GM18507 (cell line): Measurements from ENCODE around the gene ST7.
"Not testable (repeated sequence)": the region's sequence is repeated elsewhere in the genome, so short reads cannot be mapped to it uniquely, and the experiment has no call there.

Source experiments
- DNase-seq: peaks from one replicate; pipeline ENCODE4 v3.0.0; 2011; ENCODE audit warnings: low read depth; ENCODE audit not compliant: insufficient read length; ENCODE audit errors: extremely low spot score
- FAIRE-seq: peaks from 2 replicates; lab custom pipeline; 2011; peaks lifted over from hg19 to GRCh38; lab: Jason Lieb, UNC

ST7 gene

DNA sequence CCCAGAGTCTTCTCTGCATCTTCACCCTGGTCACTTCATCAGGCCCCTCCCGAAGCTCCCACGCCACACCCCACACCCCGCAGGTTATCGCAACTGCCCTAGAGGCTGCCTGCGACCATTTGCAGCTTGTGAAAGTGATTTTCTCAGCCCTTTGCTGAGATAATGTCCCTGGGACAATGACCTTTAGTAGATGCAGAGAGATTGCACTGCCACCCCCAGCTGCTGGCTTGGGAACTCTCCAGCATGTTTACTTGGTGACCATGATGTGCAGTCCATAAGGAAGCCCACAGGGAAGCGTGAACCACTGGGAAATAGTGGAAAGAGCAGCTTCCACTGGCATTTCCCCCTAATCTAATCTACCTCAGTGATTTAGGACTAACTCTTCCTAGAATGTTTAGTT lies 272.2 kb downstream of the ST7 start:
- DNase-seq (no peak), FAIRE-seq (no peak)

GRCh38 chr7:117227091-117227490 lies 273.8 kb downstream of the ST7 start:
- DNase-seq (no peak), FAIRE-seq (no peak)

DNA sequence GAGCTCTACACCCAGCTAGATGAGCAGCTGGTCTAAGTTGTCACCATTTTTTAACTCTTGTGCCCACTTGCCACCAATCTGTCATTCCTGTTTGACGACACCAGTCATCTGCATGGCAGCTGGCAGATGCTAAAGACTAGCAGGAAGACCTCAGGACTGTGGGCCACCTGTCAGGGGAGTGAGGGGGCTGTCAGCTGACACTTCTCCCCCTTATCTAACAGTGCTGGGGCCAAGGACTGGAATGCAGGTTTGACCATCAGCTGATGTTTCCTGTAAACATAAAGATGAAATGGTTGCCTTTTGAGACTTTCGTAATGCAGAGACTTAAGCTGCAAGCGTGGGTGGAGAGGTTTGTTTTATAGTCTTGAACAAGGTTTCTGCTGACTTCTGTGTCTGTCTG lies 276.0 kb downstream of the ST7 start:
- no peak for FAIRE-seq
- DNase-seq, result no peak

GRCh38 chr7:117230276-117231046 lies 277.2 kb downstream of the ST7 start:
- FAIRE-seq (no peak), DNase-seq (no peak)

DNA sequence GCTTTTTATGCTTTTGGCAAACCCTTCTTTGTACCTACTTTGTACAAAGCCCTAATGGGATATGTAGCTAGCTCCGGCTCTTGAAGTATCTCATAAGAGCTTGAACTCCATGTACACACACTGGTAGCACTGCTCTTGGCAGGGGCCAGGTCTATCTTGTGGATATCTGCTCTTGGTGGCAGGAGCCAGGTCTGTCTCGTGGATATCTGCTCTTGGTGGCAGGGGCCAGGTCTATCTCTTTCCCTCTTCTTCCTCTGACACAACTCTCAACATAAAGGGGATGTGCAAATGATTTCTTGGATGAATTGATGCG lies 277.7 kb downstream of the ST7 start:
- FAIRE-seq, result no peak
- no peak for DNase-seq

DNA sequence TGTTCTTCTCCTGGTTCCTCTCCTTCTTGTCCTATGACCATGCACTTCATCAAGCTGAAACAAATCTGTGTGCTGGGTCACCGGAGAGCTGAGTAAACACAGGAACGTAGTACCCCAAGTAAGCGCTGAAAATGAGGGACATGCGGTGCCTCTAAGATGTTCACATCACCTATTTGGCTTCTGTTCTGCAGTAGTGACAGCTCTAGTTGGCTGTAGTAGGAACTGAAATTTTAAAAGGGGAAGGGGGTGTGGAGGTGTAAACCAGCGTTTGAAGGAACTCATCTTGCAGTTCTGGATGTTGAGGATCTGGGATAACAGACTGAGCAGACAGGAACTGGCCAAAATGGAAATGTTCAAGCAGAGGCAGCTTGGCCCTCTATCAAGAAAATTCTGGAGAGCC lies 284.3 kb downstream of the ST7 start:
- FAIRE-seq, result no peak

DNA sequence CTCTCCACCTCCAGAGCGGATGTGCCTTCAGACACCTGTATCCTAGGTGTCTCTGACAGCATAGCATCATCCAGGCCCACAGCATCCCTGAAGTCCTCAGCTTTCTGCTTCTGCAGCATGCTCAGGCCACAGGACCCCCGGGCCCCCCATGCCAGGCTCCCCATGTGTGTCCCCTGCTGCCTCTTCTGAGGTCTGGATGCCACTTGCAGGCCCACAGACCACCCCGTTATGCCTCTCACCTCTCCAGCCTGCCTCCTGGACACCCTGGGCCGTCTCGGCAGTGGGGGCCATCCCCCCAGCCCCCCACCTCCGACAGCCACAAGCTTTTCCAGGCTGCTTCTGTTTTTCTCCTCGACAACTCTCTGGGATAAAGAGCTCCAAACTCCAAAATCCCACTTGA lies 285.2 kb downstream of the ST7 start:
- FAIRE-seq (no peak), DNase-seq (no peak)

More for the DNA sequence above, 284.3 kb downstream of the ST7 start:
- DNase-seq, result no peak

- FAIRE-seq (no peak), DNase-seq (no peak)
Observed at GRCh38 chr7:117238937-117239336, 285.6 kb downstream of the ST7 start.

DNA sequence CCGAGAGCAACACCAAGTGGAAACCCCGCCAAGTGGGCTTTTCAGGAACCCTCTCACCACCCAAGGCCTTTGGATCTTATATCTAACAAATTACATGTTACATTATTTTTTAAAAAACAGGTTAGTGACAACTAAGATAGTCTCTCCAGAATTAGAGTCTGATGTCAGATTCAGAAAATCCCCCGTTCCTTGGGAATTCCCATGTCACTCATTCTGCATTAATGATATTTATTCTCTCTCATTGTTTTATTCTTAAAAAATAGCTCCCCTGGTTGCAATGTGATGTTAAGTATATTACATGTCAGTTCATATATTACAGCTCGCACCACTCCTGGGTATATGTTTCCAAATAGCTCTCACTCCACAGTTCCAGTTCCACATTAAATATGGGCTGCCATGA lies 287.8 kb downstream of the ST7 start:
- FAIRE-seq (no peak), DNase-seq (no peak)

- no peak for DNase-seq
- FAIRE-seq, result no peak
Observed at GRCh38 chr7:117243390-117243789, 290.1 kb downstream of the ST7 start.

GRCh38 chr7:117245703-117246102 lies 292.4 kb downstream of the ST7 start:
- FAIRE-seq, result not testable (repeated sequence)

DNA sequence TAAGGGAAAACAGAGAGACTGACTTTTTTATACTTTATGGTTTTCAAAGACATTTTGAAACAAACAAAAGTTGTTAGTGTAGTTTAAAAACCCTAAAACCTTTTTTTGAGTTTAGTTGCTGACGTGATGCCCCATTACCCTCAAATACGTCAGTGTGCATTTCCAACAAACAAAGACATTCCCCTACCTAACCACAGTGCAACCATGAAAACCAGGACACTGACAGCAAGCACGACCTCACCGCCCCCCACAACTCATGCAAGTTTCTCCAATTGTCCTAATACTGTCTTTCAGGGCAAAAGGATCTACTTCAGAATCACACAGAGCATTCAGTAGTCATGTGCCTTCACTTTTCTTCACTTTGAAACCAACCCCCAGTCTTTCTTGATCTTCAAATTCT lies 294.5 kb downstream of the ST7 start:
- DNase-seq (no peak), FAIRE-seq (no peak)

More at GRCh38 chr7:117245703-117246102, 292.4 kb downstream of the ST7 start:
- not testable (repeated sequence) for DNase-seq

DNA sequence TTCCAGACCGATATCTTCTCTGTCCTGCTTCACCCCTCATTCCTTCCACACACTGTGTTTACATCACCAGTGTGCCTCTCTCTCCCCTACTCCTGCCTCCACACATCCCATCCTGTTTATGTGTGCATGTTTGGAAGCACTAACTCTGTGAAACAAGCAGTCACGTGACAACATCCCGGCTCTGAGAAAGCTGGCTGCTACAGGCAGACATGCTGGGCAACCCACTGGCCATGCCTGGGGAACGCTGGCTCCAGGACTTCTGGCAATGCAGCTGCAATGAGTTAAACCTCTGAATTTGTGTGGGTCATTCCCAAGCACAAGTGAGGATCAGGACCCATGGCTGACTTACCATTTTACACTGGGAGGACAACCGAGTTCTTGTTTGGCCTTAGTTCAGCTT lies 295.5 kb downstream of the ST7 start:
- DNase-seq, result no peak

DNA sequence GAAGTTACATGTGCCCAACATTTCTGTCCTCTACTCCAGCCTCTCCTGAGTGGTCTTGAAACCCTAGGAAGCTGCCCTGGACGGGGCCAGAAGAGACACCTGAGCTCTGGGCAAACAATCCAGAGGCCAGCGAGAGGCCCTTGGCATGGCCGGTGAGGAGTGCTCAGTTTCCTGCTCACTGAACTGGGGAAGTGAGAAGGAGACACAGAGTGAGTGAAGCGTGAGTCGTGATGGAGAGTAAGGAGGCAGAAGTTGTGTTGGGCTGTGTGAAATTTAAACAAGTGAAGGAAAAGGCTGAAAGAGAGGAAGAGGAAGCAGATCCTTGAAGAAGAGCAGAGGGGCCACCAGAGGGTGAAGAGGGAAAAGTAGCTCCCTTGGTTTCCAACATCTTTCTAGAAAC lies 296.4 kb downstream of the ST7 start:
- FAIRE-seq, result no peak
- no peak for DNase-seq

More for the DNA sequence above, 295.5 kb downstream of the ST7 start:
- no peak for FAIRE-seq

- FAIRE-seq (no peak), DNase-seq (no peak)
Observed at GRCh38 chr7:117250245-117250644, 296.9 kb downstream of the ST7 start.

- FAIRE-seq (no peak), DNase-seq (no peak)
Observed at GRCh38 chr7:117250801-117251200, 297.5 kb downstream of the ST7 start.

DNA sequence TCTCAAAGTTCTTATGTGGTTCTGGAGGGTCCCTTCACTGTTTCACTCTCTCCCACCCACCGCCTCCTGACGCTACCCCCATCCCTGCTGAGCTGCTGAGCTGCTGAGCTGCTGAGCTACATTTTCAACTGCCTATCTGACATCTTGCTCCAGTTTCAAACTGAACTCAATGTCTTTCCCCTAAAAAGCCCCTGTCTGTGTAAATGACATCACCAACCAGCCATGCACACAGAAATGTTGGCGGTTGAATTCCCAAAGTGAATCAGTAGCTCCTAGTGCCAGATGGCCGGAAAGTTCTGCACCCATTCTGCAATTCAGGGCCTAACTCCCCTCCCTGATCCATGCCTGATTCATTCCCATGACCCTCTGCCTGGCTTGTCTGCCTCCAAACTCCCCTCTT lies 298.4 kb downstream of the ST7 start:
- FAIRE-seq (no peak), DNase-seq (peak; percentile 18)

DNA sequence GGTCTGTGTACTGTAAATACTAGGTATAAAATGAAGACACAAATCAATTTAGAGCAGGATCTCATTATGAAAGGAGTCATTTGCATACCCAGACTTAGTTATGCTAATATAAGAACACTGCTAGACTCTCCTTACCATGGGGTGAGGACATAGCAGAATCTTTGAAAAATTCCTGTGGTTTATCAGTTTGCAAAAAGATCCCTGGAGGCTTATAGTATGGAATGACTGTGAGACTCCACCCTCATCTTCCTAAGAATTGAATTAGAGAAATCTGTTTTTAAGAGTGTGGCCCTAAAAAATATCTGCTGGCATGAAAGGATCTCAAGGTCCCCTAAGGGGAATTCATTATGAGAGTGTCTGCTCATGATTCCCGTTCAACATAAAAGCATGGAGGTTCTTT lies 306.3 kb downstream of the ST7 start:
- no peak for DNase-seq

GRCh38 chr7:117262546-117262945 lies 309.2 kb downstream of the ST7 start:
- DNase-seq (no peak), FAIRE-seq (no peak)

More for the DNA sequence above, 306.3 kb downstream of the ST7 start:
- FAIRE-seq, result no peak

GRCh38 chr7:117264716-117265115 lies 311.4 kb downstream of the ST7 start:
- FAIRE-seq (no peak), DNase-seq (no peak)

- DNase-seq (no peak), FAIRE-seq (no peak)
Observed at GRCh38 chr7:117269417-117269816, 316.1 kb downstream of the ST7 start.

DNA sequence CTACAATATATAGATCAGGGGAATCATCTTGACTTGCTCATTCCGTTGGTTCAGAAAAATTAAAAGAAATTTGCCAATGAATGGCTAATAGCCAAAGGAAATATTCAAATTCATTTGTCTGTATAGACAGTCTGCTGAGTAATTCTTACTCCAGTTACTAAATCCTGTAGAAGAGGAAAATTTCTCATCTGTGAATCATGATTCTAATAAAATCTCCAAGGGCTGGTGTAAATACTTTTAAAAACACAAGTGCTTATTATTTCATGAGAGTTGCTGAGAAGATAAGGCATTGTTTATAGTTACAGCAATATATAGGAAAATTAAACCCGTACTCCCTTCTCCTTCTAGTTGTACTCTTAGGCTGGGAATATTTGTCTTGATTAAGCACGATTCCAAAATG lies 316.6 kb downstream of the ST7 start:
- FAIRE-seq, result no peak
- DNase-seq, result no peak
